Stimulated activated CD8-positive, alpha-beta memory T cell treated with anti-CD3 and anti-CD28 coated beads, Interleukin-4, amount 100 ng/mL, for 24 hours (primary cell): ENCODE measurements around the gene GSTM4.
"Not testable (repeated sequence)": the region's sequence is repeated elsewhere in the genome, so short reads cannot be mapped to it uniquely, and the experiment has no call there.

Experiments used
- DNase-seq: peaks from one replicate; pipeline ENCODE4 v3.0.0-alpha.2; 2020; ENCODE audit warnings: low read depth

Gene GSTM4

DNA sequence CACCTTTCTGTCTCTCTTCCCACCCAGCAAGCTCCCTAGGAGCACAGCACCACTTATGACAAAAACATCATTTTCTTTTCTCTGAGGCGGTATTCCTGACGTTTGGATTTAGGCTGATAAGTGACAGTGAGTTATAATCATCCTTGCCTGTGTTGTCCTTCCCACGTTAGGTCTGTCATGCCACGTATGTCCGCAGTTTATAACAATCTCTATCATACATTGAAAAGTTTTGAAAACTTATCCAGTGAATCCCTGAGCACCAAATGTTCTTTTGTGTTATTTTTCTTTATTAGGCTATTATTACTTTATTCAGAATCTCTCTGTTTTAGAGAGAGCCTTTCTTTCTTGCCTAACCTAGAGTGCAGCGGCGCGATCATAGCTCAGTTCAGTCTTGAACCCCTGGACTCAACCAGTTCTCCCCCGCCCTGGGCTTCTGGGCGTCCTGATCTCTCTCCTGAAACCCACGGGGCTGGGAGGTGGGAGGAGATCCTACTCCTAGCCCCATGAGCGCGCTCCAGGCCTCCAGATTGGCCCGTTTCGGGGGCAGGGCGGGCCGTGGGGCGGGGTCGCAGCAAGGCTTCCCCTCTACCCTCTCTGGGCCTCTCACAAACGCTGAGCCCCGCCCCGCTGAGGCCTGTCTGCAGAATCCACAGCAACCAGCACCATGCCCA is 11.7 kb downstream of the GSTM4 start, which contains the start of gene GSTM2:
TSS of gene GSTM2 (plus strand) at position 606 of the 671 bp plus-strand sequence. CDS start at position 665, 59 bp downstream.
- peak; percentile 78 for DNase-seq

- no peak for DNase-seq
Observed at GRCh38 chr1:109668123-109668775, 12.3 kb downstream of the GSTM4 start.

- no peak for DNase-seq
Observed at GRCh38 chr1:109669246-109669948, 13.5 kb downstream of the GSTM4 start.

DNA sequence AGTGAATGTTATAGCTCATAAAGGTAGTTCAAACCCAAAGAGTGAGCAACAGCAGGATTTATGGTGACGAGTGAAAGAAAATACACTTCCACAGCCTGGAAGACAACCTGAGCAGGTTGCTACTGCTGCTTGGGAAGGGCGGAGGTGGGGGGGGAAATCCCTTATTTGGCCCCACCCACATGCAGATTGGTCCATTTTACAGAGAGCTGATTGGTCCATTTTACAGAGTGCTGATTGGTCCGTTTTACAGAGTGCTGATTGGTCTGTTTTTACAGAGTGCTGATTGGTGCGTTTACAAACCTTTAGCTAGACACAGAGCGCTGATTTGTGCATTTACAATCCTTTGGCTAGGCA is 14.0 kb downstream of the GSTM4 start:
- not testable (repeated sequence) for DNase-seq

DNA sequence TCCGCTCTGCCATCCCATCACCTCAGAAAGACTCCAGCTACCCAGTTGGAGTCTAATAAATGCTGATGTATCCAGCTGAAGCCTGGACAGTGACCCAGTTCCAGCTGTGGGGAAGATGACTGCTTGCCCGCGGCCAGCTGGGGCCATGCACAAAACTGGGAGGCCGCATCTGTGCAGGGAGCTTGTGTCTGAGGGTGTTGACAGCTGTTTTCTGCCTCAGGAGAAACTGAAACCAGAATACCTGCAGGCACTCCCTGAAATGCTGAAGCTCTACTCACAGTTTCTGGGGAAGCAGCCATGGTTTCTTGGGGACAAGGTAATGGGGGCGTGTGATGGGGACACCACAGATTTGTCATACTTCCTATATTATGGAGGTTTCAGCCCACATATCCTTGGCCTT is 15.2 kb downstream of the GSTM4 start:
- no peak for DNase-seq

- DNase-seq: not testable (repeated sequence)
Observed at GRCh38 chr1:109673861-109674260, 18.0 kb downstream of the GSTM4 start.

- DNase-seq: not testable (repeated sequence)
Observed at GRCh38 chr1:109676683-109677381, 20.9 kb downstream of the GSTM4 start.

GRCh38 chr1:109677459-109677858 is 21.6 kb downstream of the GSTM4 start:
- no peak for DNase-seq

DNA sequence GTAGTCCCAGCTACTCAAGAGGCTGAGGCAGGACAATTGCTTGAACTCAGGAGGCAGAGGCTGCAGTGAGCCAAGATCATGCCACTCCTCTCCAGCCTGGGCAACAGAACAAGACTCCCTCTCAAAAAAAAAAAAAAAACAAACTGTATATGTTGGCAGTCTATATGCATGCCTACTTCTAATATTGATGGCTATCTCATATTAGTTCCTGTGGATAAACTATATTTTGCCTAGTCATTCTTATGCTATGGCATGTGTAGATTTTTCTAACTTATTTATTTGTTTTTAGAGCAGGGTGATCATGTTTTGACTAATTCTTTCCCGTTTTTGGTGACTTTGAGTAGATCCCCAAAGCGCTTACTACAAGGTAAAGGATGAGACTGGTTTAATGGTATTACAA is 22.7 kb downstream of the GSTM4 start:
- not testable (repeated sequence) for DNase-seq

DNA sequence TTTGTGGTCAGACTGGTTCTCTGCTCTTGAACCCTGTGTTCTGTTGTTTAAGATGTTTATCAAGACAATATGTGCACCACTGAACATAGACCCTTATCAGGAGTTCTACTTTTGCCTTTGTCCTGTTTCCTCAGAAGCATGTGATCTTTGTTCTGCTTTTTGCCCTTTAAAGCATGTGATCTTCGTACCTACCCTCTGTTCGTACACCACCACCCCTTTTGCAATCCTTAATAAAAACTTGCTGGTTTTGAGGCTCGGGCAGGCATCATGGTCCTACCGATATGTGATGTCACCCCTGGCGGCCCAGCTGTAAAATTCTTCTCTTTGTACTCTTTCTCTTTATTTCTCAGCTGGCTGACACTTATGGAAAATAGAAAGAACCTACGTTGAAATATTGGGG is 28.9 kb downstream of the GSTM4 start:
- not testable (repeated sequence) for DNase-seq

- not testable (repeated sequence) for DNase-seq
Observed at GRCh38 chr1:109685399-109685798, 29.5 kb downstream of the GSTM4 start.

- DNase-seq: not testable (repeated sequence)
Observed at GRCh38 chr1:109685890-109686289, 30.0 kb downstream of the GSTM4 start.

- not testable (repeated sequence) for DNase-seq
Observed at GRCh38 chr1:109687109-109687508, 31.2 kb downstream of the GSTM4 start.

DNA sequence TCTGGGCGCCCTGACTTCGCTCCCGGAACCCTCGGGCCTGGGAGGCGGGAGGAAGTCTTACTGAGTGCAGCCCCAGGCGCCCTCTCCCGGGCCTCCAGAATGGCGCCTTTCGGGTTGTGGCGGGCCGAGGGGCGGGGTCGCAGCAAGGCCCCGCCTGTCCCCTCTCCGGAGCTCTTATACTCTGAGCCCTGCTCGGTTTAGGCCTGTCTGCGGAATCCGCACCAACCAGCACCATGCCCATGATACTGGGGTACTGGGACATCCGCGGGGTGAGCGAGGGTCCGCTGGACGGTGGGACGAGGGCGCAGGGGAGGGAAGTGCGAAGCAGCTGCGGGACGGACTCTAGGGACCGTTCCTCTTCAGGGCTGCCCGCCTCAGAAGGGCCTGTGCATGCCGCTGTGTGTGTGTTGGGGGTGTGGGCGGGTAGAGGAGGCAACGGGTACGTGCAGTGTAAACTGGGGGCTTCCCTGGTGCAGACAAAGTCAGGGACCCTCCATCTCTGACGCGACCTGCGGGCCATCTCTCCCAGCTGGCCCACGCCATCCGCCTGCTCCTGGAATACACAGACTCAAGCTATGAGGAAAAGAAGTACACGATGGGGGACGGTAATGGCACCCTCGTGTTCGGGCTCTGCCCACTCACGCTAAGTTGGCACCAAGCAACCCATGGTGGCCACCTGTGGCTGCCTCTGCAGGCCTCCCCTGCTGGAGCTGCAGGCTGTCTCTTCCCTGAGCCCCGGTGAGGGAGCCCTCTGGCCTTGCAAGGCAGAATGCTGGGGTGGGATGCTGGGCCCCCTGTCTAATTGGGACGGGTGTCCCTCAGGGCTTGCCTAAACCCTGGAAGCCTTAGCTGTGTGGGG is 32.0 kb downstream of the GSTM4 start, which contains the start of gene GSTM1:
TSS of gene GSTM1 (plus strand) at position 177 of the 859 bp plus-strand sequence. CDS start at position 234, 57 bp downstream.
- DNase-seq: peak; percentile 75

DNA sequence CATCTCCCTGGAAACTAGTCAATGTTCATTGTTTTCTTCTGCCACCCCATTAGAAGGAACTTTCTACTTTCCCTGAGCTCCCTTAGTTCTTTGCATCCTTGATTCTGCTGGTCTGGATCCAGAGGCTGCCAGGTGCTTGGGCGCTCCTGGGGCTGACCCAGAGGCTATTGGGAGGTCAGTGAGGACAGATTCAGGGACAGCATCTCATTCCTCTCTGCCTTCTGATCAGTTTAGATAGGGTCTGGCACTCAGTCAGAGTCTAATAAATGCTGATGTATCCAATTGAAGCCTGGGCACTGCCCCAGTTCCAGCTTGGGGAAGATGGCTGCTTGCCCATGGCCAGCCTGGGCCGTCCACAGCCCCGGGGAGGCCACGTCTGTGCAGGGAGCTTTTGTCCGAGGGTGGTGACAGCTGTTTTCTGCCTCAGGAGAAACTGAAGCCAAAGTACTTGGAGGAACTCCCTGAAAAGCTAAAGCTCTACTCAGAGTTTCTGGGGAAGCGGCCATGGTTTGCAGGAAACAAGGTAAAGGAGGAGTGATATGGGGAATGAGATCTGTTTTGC is 34.0 kb downstream of the GSTM4 start:
- no peak for DNase-seq

DNA sequence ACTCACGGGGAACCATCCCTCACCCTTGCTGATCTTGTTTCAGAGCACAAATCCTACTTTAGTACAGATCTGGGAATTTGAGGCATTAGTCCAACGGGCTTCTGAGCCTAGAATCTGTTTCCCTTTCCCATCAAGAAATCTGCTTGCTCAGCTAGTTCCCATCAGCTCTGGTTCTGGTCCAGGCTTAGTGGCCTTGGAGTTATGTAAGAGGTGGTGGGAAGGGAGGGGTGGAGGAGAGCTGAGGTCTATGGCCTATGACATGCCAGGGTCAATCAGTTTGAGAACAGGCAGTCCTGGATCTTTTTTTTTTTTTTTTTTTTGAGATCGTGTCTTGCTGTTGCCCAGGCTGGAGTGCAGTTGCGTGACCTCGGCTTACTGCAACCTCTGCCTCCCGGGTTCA is 35.9 kb downstream of the GSTM4 start:
- DNase-seq: no peak

GRCh38 chr1:109694400-109694799 is 38.5 kb downstream of the GSTM4 start:
- not testable (repeated sequence) for DNase-seq

- not testable (repeated sequence) for DNase-seq
Observed at GRCh38 chr1:109695138-109695537, 39.2 kb downstream of the GSTM4 start.

DNA sequence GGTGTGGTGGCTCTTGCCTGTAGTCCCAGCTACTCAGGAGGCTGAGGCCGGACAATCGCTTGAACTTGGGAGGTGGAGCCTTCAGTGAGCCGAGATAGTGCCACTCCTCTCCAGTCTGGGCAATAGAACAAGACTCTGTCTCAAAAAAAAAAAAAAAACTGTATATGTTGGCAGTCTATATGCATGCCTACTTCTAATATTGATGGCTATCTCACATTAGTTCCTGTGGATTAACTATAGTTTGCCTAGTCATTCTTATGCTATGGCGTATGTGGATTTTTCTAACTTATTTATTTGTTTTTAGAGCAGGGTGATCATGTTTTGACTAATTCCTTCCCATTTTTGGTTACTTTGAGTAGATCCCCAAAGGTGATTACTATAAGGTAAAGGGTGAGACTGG is 41.2 kb downstream of the GSTM4 start:
- DNase-seq: no peak

- not testable (repeated sequence) for DNase-seq
Observed at GRCh38 chr1:109697861-109698260, 42.0 kb downstream of the GSTM4 start.

DNA sequence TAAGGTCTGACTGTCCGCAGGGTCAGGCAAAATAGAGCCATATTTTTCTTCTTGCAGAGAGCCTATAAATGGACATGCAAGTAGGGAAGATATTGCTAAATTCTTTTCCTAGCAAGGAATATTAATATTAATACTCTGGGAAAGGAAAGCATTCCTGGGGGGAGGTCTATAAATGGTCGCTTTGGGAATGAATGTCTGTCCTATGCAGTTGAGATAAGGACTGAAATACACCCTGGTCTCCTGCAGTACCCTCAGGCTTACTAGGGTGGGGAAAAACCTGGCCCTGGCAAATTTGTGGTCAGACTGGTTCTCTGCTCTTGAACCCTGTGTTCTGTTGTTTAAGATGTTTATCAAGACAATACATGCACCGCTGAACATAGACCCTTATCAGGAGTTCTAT is 47.0 kb downstream of the GSTM4 start:
- DNase-seq: not testable (repeated sequence)
